Right cardiac atrium (tissue), 5 donors: Measurements from ENCODE around the gene HACD1. TPM values are rescaled to one million over a fixed set of nuclear protein-coding genes. Genes with fewer than 3 reads are reported as not detected.

Experiments used
- ATAC-seq, 2 donors: fragments of 200-7000 bp; cut with Tn5 transposase; one replicate each; pipeline versions ENCODE4 v1.8.0 to v1.9.1; 2020; ENCODE audit warnings: moderate library complexity in 2 of 2, mild to moderate bottlenecking in 1 of 2
- DNase-seq, 3 donors: peaks; one replicate each; pipeline ENCODE4 v3.0.0-alpha.2; 2020
- H3K27ac ChIP-seq: one replicate; pipeline ENCODE4 v1.5.1; 2013; ENCODE audit warnings: mild to moderate bottlenecking, low read length, control low read depth, moderate library complexity
- H3K27me3 ChIP-seq: one replicate; pipeline ENCODE4 v1.6.1; 2013; ENCODE audit not compliant: control insufficient read depth, insufficient read depth
- H3K4me1 ChIP-seq: one replicate; pipeline ENCODE4 v1.6.1; 2013; ENCODE audit warnings: low read length; ENCODE audit not compliant: control insufficient read depth, insufficient read depth
- H3K4me3 ChIP-seq: one replicate; pipeline ENCODE4 v1.5.1; 2013; ENCODE audit warnings: low read length, control low read depth
- H3K9me3 ChIP-seq: one replicate; pipeline ENCODE4 v1.6.1; 2013; ENCODE audit warnings: low read length; ENCODE audit not compliant: control insufficient read depth
- WGBS: extraction: QIAGEN DNeasy Blood & Tissue Kit; methylation state at CpG from one replicate; pipeline ENCODE4 v1.1.7; 2013; 5-methylcytosine and 5-hydroxymethylcytosine counted together
- intact Hi-C, 4 donors: fragments of 100-400 bp; cut with DNase I; formaldehyde crosslinking; loops; one replicate each; pipeline versions ENCODE4 v1.11.0 to v1.14.0; 2022 to 2023
- long read RNA-seq, 4 donors: library from polyadenylated mRNA; unstranded; transcript quantifications; one replicate each; pipeline ENCODE4 v2.0.0, GENCODE V29; 2020 to 2021
- polyA plus RNA-seq: library from polyadenylated mRNA; stranded (reverse); fragments of 200-250 nt; gene quantifications from one replicate; pipeline ENCODE4 v1.2.3, GENCODE V29; 2013
- total RNA-seq, 4 donors: library from RNA; stranded (reverse); fragmentation: NEBNext Ultra II Directional; extraction: Animal tissue kit (Norgen Biotek cat#: 25700); gene quantifications; one replicate each; pipeline ENCODE4 v1.2.1, GENCODE V29; 2021
- donor health status: healthy with polysubstance abuse.
- donor health status: DM: no; HTN: yes; CAD: no.
- donor health status: DM: no; HTN: no; CAD: no.
- donor health status: DM: no; HTN: yes; CAD: no; lungs with severe emphysema.
- donor health status: DM: yes; HTN: yes; CAD: no.

The HACD1 gene
- total RNA-seq (100 to 1,000 TPM; 107 to 165 (median 160) TPM), polyA plus RNA-seq (113 TPM)
- long read RNA-seq, donor 1, partial matches to known transcripts = 1 of 28 reads
- long read RNA-seq, donor 1, other reads (novel, unspliced or antisense) = 19 of 28 reads
- long read RNA-seq, donor 2, partial matches to known transcripts = 4 of 20 reads
- long read RNA-seq, donor 2, other reads (novel, unspliced or antisense) = 16 of 20 reads
- long read RNA-seq, donor 3, partial matches to known transcripts = 2 of 24 reads
- long read RNA-seq, donor 3, other reads (novel, unspliced or antisense) = 14 of 24 reads
- long read RNA-seq, donor 4, partial matches to known transcripts = 5 of 16 reads
- long read RNA-seq, donor 4, other reads (novel, unspliced or antisense) = 9 of 16 reads

GRCh38 chr10:17617031-17617911, at the start of gene HACD1:
TSS of gene HACD1 (minus strand) at chr10:17617374. CDS start at chr10:17617339, 35 bp downstream.
- peak; percentile 62 to 86 (median 83) for DNase-seq
- peak; percentile 90 for ATAC-seq
- intact Hi-C loops = loop anchor here in 1 of 4 donors (10.0 kb wide), 1 partner anchor 118 kb away; no protein-coding TSS in a partner anchor
- Histone ChIP-seq H3K4me1 (no peaks in the 10 kb centered on the region), H3K27ac (peak within 1 kb of the TSS; percentile 75), H3K9me3 (no peaks in the 10 kb centered on the region), H3K4me3 (peak within 1 kb of the TSS; percentile 80), H3K27me3 (no peaks in the 10 kb centered on the region)
- WGBS = under 1% methylated on average over 92 of the region's 92 CpGs

- DNase-seq = no peak
- Histone ChIP-seq H3K27me3 (no peaks in the 10 kb centered on the region), H3K4me1 (no peaks in the 10 kb centered on the region), H3K9me3 (no peaks in the 10 kb centered on the region), H3K4me3 (no peak overlapping the region), H3K27ac (no peak overlapping the region)
- intact Hi-C loops = no loop called here
- WGBS = 35% methylated on average over 4 of the region's 4 CpGs
- ATAC-seq = peak; percentile 77 to 86
Measured at GRCh38 chr10:17665747-17666146, 48.6 kb upstream of the HACD1 start.

- Histone ChIP-seq H3K27ac (no peak overlapping the region), H3K4me3 (no peak overlapping the region), H3K4me1 (no peaks in the 10 kb centered on the region), H3K9me3 (no peaks in the 10 kb centered on the region), H3K27me3 (no peaks in the 10 kb centered on the region)
- 77% methylated on average over 1 of the region's 1 CpG for WGBS
- intact Hi-C loops = no loop called here
- DNase-seq = no peak
- ATAC-seq = no peak
Measured at GRCh38 chr10:17663450-17663849, 46.3 kb upstream of the HACD1 start.

- no peak overlapping the region for H3K27ac ChIP-seq
- DNase-seq (no peak), ATAC-seq (no peak)
- no peaks in the 10 kb centered on the region for H3K27me3 ChIP-seq
- H3K4me3 ChIP-seq = no peak overlapping the region
- no peaks in the 10 kb centered on the region for H3K9me3 ChIP-seq
- intact Hi-C loops = no loop called here
- H3K4me1 ChIP-seq = no peaks in the 10 kb centered on the region
- 36% methylated on average over 2 of the region's 2 CpGs for WGBS
Measured at GRCh38 chr10:17662193-17663138, 45.3 kb upstream of the HACD1 start.

- H3K9me3 ChIP-seq = no peaks in the 10 kb centered on the region
- intact Hi-C loops = no loop called here
- ATAC-seq (no peak), DNase-seq (no peak)
- no peak overlapping the region for H3K4me3 ChIP-seq
- H3K27ac ChIP-seq = no peak overlapping the region
- H3K4me1 ChIP-seq = no peaks in the 10 kb centered on the region
- H3K27me3 ChIP-seq = no peaks in the 10 kb centered on the region
- WGBS = 85% methylated on average over 3 of the region's 3 CpGs
Measured at GRCh38 chr10:17661510-17661909, 44.3 kb upstream of the HACD1 start.

- no peak for ATAC-seq
- H3K27me3 ChIP-seq = no peaks in the 10 kb centered on the region
- intact Hi-C loops = no loop called here
- DNase-seq = no peak
- H3K27ac ChIP-seq = no peak overlapping the region
- H3K9me3 ChIP-seq = no peaks in the 10 kb centered on the region
- H3K4me3 ChIP-seq = no peak overlapping the region
- no peaks in the 10 kb centered on the region for H3K4me1 ChIP-seq
Measured at GRCh38 chr10:17660921-17661320, 43.7 kb upstream of the HACD1 start.

GRCh38 chr10:17659365-17659764, 42.2 kb upstream of the HACD1 start:
- 87% methylated on average over 4 of the region's 4 CpGs for WGBS
- Histone ChIP-seq H3K27me3 (no peaks in the 10 kb centered on the region), H3K27ac (no peak overlapping the region), H3K9me3 (no peaks in the 10 kb centered on the region), H3K4me1 (no peaks in the 10 kb centered on the region), H3K4me3 (no peak overlapping the region)
- ATAC-seq (no peak), DNase-seq (no peak)
- intact Hi-C loops = no loop called here

GRCh38 chr10:17657103-17657500, 39.9 kb upstream of the HACD1 start:
- ATAC-seq = no peak
- Histone ChIP-seq H3K4me1 (peaks cover 2% of the 10 kb centered on the region), H3K27ac (no peak overlapping the region), H3K4me3 (no peak overlapping the region), H3K27me3 (no peaks in the 10 kb centered on the region), H3K9me3 (no peaks in the 10 kb centered on the region)
- DNase-seq = no peak
- 68% methylated on average over 1 of the region's 1 CpG for WGBS
- intact Hi-C loops = no loop called here

GRCh38 chr10:17655567-17656146, 38.5 kb upstream of the HACD1 start:
- Histone ChIP-seq H3K4me3 (no peak overlapping the region), H3K9me3 (no peaks in the 10 kb centered on the region), H3K27me3 (no peaks in the 10 kb centered on the region), H3K27ac (no peak overlapping the region), H3K4me1 (peaks cover 2% of the 10 kb centered on the region)
- no peak for ATAC-seq
- no peak for DNase-seq
- 86% methylated on average over 5 of the region's 5 CpGs for WGBS
- intact Hi-C loops = no loop called here

GRCh38 chr10:17655009-17655408, 37.8 kb upstream of the HACD1 start:
- intact Hi-C loops = no loop called here
- Histone ChIP-seq H3K27ac (no peak overlapping the region), H3K27me3 (no peaks in the 10 kb centered on the region), H3K4me3 (no peak overlapping the region), H3K9me3 (no peaks in the 10 kb centered on the region), H3K4me1 (peaks cover 2% of the 10 kb centered on the region)
- ATAC-seq = no peak
- 95% methylated on average over 3 of the region's 3 CpGs for WGBS
- DNase-seq = no peak
